Ishikawa (cell line): ENCODE results near the gene GPC1.

Experiments used
- EP300 ChIP-seq: IDR thresholded peaks from 2 replicates; pipeline ENCODE4 v1.6.1; 2012; ENCODE audit warnings: borderline replicate concordance
- RAD21 ChIP-seq: IDR thresholded peaks from 2 replicates; pipeline ENCODE4 v1.6.1; 2012; ENCODE audit warnings: low read depth
- REST ChIP-seq: IDR thresholded peaks from 2 replicates; pipeline ENCODE4 v1.6.1; 2012; ENCODE audit warnings: low read depth, mild to moderate bottlenecking
- USF1 ChIP-seq: IDR thresholded peaks from 2 replicates; pipeline ENCODE4 v1.6.1; 2012

- TF ChIP-seq RAD21 (no peak), USF1 (no peak), EP300 (no peak), REST (no peak)
Measured at GRCh38 chr2:240399419-240400324, 35.8 kb upstream of the GPC1 start.
